K562 (cell line): Measurements from ENCODE around the gene TGFBR3L. TPM values are rescaled to one million over a fixed set of nuclear protein-coding genes. Genes with fewer than 3 reads are reported as not detected.

Experiments used
- EHMT2 ChIP-seq: fragments of 450-650 bp; IDR thresholded peaks from 2 replicates; pipeline ENCODE4 v1.6.1; 2018; ENCODE audit warnings: antibody characterized with exemption
- ZKSCAN8 ChIP-seq: fragments of 200-800 bp; sonication (Bioruptor generic); IDR thresholded peaks from 2 replicates; pipeline ENCODE4 v1.6.1; 2016; ENCODE audit warnings: missing genetic modification characterization, missing compliant biosample characterization
- ZNF133 ChIP-seq: fragments of 250-450 bp; sonication (Bioruptor Pico); IDR thresholded peaks from 2 replicates; pipeline ENCODE4 v1.4.0; 2020; ENCODE audit warnings: mild to moderate bottlenecking
- polyA plus RNA-seq, 8 experiments: library from polyadenylated mRNA; depleted of rRNA in 4 of 8; stranded (reverse) in 5 of 8; unstranded in 3 of 8; fragments of >200 nt; fragmentation: Nextera tagmentation in 2 of 8; fragmentation: Illumina TruSeq in 1 of 8; extraction: Ambion mirVana in 2 of 8; extraction: Trizol in 1 of 8; gene quantifications; 2 replicates each; pipeline versions ENCODE4 v1.2.1 to v1.2.3, GENCODE V29; 2011 to 2014; ENCODE audit warnings: inconsistent platforms in 1 of 8, missing spikeins in 1 of 8
- total RNA-seq, 7 experiments: library from RNA; depleted of rRNA in 6 of 7; stranded (reverse); fragments of >200 nt in 6 of 7; fragmentation: Illumina TruSeq in 2 of 7; extraction: Trizol in 2 of 7; gene quantifications; 2 replicates each; pipeline versions ENCODE4 v1.2.1 to v1.2.3, GENCODE V29; 2011 to 2021; ENCODE audit warnings: low replicate concordance in 1 of 7
- TF ChIP-seq, protein P1 (sequence below): fragments of 250-450 bp; sonication (Bioruptor Pico); IDR thresholded peaks from 2 replicates; pipeline ENCODE4 v1.5.0; 2021; ENCODE audit warnings: mild to moderate bottlenecking, borderline replicate concordance
- TF ChIP-seq, protein P2 (sequence below), 2 experiments: fragments of 450-650 bp; formaldehyde crosslinking in 1 of 2; IDR thresholded peaks; 2 replicates each; pipeline versions ENCODE4 v1.4.0 to v1.6.1; 2014 to 2020; ENCODE audit warnings: mild to moderate bottlenecking in 2 of 2, borderline replicate concordance in 1 of 2, low read depth in 1 of 2
- TF ChIP-seq, protein P3 (sequence below): IDR thresholded peaks from 3 replicates; pipeline ENCODE4 v1.6.1; 2011; ENCODE audit warnings: borderline replicate concordance, mild to moderate bottlenecking, moderate library complexity; ENCODE audit not compliant: insufficient read length; ENCODE audit errors: extremely low read depth
- TF ChIP-seq, protein P4 (sequence below): sonication (generic); formaldehyde crosslinking; IDR thresholded peaks from 2 replicates; pipeline ENCODE4 v1.8.0; 2023; ENCODE audit warnings: mild to moderate bottlenecking, missing genetic modification reagents
- TF ChIP-seq, protein P5 (sequence below): fragments of 250-450 bp; sonication (Bioruptor Pico); IDR thresholded peaks from 2 replicates; pipeline ENCODE4 v1.5.0; 2022; ENCODE audit warnings: mild to moderate bottlenecking

Gene TGFBR3L
- total and polyA plus RNA-seq, 9 of the 15 experiments (the other 6 are each of a cell fraction or from before 2014, with no cell fraction given) = not detected

DNA sequence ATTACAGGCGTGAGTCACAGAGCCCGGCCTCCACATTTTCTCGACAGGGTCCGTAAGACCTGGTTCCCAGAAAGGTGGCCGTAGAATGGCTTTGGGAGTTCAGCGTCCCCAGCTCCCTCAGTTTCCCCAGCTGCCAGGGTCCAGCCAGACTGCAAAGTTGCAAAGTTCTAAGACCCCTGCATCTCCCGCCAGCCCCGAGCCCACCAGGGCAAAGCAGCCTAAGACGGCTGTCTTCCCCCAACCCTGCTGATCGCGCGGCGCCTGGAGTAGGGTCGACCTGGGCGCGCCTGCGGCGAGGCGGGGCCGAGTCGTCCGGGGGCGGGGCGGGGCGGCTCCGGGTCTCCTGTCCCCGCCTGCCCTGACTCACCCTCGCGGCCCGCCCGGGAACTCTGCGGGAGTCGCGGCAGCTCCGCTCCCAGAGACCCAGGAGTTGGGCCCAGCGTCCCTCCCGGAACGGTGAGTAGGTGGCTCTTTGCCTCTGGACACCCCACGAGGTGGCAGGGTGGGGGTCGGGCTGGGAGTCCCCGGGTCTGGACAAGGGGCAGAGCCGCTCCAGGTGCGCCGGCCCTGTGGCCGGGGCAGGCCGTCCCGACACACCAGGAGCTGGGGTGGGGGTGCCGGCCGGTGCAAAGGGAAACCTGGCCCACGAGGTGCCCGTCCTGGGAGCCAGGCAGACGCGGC is 26.3 kb upstream of the TGFBR3L start, which contains the start of gene LRRC8E (continued):
- TF ChIP-seq, protein P1, sequence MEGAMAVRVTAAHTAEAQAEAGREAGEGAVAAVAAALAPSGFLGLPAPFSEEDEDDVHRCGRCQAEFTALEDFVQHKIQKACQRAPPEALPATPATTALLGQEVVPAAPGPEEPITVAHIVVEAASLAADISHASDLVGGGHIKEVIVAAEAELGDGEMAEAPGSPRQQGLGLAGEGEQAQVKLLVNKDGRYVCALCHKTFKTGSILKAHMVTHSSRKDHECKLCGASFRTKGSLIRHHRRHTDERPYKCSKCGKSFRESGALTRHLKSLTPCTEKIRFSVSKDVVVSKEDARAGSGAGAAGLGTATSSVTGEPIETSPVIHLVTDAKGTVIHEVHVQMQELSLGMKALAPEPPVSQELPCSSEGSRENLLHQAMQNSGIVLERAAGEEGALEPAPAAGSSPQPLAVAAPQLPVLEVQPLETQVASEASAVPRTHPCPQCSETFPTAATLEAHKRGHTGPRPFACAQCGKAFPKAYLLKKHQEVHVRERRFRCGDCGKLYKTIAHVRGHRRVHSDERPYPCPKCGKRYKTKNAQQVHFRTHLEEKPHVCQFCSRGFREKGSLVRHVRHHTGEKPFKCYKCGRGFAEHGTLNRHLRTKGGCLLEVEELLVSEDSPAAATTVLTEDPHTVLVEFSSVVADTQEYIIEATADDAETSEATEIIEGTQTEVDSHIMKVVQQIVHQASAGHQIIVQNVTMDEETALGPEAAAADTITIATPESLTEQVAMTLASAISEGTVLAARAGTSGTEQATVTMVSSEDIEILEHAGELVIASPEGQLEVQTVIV = no peak
- TF ChIP-seq EHMT2 (no peak), ZNF133 (CRISPR knock-in tag) (no peak), ZKSCAN8 (CRISPR knock-in tag) (no peak)
- TF ChIP-seq, protein P2, sequence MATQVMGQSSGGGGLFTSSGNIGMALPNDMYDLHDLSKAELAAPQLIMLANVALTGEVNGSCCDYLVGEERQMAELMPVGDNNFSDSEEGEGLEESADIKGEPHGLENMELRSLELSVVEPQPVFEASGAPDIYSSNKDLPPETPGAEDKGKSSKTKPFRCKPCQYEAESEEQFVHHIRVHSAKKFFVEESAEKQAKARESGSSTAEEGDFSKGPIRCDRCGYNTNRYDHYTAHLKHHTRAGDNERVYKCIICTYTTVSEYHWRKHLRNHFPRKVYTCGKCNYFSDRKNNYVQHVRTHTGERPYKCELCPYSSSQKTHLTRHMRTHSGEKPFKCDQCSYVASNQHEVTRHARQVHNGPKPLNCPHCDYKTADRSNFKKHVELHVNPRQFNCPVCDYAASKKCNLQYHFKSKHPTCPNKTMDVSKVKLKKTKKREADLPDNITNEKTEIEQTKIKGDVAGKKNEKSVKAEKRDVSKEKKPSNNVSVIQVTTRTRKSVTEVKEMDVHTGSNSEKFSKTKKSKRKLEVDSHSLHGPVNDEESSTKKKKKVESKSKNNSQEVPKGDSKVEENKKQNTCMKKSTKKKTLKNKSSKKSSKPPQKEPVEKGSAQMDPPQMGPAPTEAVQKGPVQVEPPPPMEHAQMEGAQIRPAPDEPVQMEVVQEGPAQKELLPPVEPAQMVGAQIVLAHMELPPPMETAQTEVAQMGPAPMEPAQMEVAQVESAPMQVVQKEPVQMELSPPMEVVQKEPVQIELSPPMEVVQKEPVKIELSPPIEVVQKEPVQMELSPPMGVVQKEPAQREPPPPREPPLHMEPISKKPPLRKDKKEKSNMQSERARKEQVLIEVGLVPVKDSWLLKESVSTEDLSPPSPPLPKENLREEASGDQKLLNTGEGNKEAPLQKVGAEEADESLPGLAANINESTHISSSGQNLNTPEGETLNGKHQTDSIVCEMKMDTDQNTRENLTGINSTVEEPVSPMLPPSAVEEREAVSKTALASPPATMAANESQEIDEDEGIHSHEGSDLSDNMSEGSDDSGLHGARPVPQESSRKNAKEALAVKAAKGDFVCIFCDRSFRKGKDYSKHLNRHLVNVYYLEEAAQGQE (IDR thresholded peaks at IDR 0.05; ENCODE audit: borderline replicate concordance) = no peak
- TF ChIP-seq, protein P2 (CRISPR knock-in tag; IDR thresholded peaks at IDR 0.05; ENCODE audit: low read depth) = no peak
- TF ChIP-seq, protein P3, sequence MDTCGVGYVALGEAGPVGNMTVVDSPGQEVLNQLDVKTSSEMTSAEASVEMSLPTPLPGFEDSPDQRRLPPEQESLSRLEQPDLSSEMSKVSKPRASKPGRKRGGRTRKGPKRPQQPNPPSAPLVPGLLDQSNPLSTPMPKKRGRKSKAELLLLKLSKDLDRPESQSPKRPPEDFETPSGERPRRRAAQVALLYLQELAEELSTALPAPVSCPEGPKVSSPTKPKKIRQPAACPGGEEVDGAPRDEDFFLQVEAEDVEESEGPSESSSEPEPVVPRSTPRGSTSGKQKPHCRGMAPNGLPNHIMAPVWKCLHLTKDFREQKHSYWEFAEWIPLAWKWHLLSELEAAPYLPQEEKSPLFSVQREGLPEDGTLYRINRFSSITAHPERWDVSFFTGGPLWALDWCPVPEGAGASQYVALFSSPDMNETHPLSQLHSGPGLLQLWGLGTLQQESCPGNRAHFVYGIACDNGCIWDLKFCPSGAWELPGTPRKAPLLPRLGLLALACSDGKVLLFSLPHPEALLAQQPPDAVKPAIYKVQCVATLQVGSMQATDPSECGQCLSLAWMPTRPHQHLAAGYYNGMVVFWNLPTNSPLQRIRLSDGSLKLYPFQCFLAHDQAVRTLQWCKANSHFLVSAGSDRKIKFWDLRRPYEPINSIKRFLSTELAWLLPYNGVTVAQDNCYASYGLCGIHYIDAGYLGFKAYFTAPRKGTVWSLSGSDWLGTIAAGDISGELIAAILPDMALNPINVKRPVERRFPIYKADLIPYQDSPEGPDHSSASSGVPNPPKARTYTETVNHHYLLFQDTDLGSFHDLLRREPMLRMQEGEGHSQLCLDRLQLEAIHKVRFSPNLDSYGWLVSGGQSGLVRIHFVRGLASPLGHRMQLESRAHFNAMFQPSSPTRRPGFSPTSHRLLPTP = no peak
- TF ChIP-seq, protein P4, sequence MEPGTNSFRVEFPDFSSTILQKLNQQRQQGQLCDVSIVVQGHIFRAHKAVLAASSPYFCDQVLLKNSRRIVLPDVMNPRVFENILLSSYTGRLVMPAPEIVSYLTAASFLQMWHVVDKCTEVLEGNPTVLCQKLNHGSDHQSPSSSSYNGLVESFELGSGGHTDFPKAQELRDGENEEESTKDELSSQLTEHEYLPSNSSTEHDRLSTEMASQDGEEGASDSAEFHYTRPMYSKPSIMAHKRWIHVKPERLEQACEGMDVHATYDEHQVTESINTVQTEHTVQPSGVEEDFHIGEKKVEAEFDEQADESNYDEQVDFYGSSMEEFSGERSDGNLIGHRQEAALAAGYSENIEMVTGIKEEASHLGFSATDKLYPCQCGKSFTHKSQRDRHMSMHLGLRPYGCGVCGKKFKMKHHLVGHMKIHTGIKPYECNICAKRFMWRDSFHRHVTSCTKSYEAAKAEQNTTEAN (CRISPR knock-in tag) = no peak
- TF ChIP-seq, protein P5, sequence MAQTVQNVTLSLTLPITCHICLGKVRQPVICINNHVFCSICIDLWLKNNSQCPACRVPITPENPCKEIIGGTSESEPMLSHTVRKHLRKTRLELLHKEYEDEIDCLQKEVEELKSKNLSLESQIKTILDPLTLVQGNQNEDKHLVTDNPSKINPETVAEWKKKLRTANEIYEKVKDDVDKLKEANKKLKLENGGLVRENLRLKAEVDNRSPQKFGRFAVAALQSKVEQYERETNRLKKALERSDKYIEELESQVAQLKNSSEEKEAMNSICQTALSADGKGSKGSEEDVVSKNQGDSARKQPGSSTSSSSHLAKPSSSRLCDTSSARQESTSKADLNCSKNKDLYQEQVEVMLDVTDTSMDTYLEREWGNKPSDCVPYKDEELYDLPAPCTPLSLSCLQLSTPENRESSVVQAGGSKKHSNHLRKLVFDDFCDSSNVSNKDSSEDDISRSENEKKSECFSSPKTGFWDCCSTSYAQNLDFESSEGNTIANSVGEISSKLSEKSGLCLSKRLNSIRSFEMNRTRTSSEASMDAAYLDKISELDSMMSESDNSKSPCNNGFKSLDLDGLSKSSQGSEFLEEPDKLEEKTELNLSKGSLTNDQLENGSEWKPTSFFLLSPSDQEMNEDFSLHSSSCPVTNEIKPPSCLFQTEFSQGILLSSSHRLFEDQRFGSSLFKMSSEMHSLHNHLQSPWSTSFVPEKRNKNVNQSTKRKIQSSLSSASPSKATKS (CRISPR knock-in tag) = no peak
